EL (cell line): ENCODE measurements around the gene HOXA5.

ENCODE experiments used
- DNase-seq: peaks from one replicate; pipeline ENCODE4 v3.0.0-alpha.2; 2016

The HOXA5 gene

GRCh38 chr7:27116031-27116961 lies 27.2 kb downstream of the HOXA5 start:
- no peak for DNase-seq

- peak; percentile 86 for DNase-seq
Observed at GRCh38 chr7:27115221-27116026, 28.1 kb downstream of the HOXA5 start.

DNA sequence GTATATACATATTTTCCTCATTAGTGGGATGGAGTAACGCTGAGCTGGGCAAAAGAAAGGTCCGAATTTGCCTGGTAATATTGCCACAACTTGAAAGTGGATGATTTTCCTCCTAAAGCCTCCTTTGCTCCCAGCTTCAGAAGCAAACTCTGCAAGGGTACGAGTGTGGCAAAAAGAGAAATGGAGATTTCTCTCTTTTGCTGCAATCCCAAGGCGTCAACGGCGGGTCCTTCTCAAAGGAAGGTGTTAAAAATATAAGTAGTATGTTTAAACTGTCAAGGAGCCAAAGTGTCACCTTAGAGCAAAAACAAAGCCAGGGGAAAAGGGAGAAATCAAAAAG lies 28.6 kb downstream of the HOXA5 start:
- DNase-seq, result no peak

- no peak for DNase-seq
Observed at GRCh38 chr7:27113991-27114769, 29.3 kb downstream of the HOXA5 start.

- no peak for DNase-seq
Observed at GRCh38 chr7:27112955-27113949, 30.2 kb downstream of the HOXA5 start.

GRCh38 chr7:27112361-27112760 lies 31.1 kb downstream of the HOXA5 start:
- no peak for DNase-seq

GRCh38 chr7:27111751-27112277 lies 31.7 kb downstream of the HOXA5 start:
- DNase-seq, result no peak

GRCh38 chr7:27111042-27111750 lies 32.3 kb downstream of the HOXA5 start:
- peak; percentile 53 for DNase-seq

DNA sequence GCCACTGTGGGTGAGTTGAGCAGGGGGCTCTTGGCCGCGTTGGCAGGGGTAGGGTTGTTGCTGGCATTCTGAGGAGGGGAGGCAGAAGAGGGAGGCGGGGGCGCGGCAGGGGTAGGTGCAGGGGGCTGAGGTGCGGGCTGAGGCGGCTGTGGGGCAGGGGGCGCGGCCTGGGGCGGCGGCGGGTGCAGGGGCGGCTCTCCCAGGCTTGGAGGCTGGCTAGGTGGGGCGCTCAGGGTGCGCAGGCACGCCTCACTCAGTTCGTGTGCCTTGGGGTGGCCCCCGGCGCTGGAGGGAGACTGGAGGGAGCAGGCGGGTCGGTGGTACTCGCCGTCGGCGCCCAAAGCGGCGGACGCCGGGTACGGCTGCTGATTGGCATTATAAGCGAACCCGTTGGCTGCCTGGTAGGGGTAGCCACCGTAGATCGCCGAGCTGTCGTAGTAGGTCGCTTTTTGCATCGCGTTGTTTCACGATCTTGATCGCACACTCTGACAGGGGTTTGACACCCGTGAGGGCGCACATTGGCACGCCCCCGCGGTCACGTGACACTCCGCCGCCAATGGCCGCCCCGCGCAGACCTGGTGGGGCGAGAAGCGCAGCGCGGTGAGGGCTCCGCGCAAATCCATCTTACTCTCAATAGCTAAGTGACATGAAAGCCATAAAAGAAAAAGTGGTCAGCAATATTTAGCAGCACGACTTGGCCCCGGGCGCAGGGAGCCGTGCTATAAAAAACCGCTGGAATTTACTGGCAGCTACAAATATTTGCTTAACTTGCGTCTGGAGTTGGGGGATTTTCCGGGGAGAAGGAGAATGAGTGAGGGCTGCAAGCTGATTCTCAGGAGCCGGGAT lies 33.1 kb downstream of the HOXA5 start:
- peak; percentile 83 for DNase-seq

- no peak for DNase-seq
Observed at GRCh38 chr7:27109466-27110185, 33.9 kb downstream of the HOXA5 start.

DNA sequence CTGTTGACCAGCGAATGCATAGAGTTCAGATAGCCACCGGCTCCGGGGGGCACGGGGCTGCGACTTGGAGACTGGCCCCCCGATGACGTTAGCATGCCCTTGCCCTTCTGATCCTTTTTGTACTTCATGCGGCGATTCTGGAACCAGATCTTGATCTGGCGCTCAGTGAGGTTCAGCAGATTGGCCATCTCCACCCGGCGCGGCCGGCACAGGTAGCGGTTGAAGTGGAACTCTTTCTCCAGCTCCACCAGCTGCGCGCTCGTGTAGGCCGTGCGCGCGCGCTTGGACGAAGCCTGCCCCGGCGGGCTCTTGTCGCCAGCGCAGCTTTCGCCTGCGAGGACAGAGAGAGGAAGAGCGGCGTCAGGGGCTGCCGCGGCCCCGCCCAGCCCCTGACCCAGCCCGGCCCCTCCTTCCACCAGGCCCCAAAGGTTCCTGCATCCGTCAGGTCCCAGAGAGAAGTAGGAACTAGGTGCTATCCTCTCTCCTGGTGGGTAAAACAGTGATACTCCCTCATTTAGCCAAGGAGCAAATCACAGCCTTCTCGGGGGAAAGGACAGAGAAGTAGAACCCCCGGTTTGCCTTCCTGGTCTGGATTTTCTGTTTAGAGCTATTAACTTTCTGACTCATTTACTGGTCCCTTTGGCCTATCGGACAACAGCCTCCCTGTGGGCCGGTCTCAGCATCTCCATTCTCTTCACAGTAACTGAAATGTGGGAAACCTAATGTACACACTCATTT lies 34.9 kb downstream of the HOXA5 start:
- DNase-seq, result no peak

- no peak for DNase-seq
Observed at GRCh38 chr7:27107391-27108381, 35.8 kb downstream of the HOXA5 start.

- no peak for DNase-seq
Observed at GRCh38 chr7:27106901-27107240, 36.6 kb downstream of the HOXA5 start.

DNA sequence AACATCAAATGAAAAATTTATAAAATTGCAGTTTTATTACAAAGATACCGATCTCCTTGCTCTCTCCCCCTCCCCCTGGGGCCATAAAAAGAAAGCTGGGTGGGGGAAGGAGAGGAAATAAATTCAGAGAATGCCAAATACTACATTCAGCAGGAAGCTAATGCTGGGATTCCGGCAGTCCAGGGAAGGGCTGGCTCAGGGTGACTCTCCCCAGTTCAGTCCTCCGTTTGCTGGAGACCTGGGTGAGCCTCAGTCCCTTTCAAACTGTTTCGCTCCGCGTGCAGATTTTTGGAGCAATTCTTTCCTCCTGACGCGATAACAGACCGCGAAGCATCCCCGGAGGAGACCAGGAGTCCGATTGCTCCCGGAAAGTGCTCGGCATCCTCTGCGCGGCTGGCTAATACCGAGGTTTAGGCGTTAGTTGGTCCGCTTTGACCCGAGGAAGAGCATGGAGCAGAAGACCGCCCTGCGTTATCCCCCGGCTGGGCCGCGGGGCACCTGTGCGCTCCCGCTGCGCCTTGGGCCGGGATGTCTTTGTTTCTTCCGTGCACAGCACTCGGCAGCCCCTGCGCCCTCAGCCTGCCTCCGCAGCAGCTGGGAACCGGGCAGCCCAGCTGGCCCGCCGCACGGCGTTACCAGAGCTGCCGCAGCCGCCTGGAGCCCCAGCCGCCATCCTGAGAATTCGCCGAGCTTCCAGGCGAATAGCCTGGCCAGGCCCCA lies 37.1 kb downstream of the HOXA5 start:
- no peak for DNase-seq

DNA sequence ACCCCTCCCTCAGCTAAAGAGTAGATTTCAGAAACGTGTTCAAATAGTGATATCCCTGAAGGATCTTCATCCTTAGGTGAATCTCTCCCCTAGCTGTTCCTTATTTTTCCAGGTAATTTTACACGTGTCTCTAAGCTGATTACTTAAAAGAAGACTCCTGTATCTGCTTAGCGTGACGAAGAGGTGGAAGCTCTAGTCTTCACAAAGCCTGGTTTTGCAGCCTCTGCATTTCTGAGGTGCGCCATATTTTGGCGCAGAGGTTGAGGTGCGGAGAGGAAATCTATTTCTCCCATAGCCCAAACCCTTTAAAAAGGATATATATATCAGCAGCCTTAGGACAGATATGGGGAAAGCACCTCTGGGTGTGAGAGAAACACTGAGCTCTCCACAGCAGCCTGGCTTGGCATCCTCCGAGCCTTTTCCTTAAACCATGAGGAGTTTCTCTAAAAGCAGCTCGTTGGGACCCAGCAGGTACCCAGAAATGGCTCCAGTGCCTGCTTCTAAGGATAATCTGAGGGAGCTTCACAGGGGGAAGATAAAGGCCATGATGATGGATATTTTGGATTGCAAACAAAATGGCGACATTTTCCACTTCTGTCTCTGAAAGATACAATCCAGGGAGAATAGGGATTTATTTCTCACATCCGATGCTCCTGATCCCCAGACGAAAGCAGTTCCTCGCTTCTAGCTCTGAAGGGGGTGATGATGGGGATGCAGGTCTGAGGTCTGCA lies 38.0 kb downstream of the HOXA5 start:
- no peak for DNase-seq
